ENCODE data around the gene NDUFS7. TPM values are rescaled to one million over a fixed set of nuclear protein-coding genes. Genes with fewer than 3 reads are reported as not detected.

The NDUFS7 gene
- total RNA-seq, 2 experiments from 2014 or later: 132 to 147 TPM

DNA sequence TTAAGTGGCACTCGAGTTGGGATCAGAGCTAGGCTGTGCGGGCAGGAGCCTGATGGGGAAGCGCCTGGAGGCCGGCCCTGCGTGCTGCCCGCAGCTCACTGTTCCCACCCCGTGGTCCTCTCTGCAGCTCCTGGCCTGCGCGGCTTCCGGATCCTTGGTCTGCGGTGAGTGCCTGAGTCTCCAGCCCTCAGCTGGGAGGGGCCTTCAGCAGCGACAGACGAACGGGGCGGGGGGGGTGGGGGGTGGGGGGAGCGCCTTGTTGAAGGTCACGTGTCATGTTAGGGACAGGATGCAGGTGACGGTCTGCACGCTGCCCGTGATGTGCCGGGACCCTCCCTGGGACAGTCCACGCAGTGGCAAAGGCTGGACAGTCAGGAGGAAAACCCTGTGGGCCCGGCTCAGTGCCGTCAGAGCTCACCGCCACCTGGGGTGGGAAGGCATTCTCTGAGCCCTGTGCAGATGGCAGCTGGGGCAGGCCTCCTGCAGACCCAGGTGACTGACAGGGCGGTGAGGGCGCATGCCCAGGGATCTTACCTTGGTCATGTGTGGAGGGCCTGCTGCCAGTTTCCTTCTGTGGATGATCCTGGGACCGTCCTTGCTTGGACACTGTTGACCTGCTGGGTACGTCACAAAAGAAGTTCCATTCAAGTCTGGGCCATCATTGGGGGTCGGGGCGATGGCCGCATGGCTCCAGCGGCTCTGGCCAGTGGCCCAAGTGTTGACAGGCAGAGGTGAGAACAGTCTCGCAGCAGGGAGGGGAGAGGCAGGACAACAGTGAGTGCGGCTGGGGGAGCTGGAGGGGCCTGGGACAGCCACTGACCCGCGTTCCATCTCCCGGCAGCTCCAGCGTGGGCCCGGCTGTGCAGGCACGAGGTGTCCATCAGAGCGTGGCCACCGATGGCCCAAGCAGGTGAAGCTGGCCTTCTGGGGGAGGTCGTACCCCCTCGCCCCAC, 4.3 kb downstream of the NDUFS7 start:
- Histone ChIP-seq H3K4me2 (ENCODE audit: low read length) (no peak overlapping the region), H4K20me1 (ENCODE audit: insufficient read depth, low read length) (no peaks in the 10 kb centered on the region), H3K36me3 (ENCODE audit: insufficient read depth, low read length) (peaks cover 52% of the 10 kb centered on the region), H3K79me2 (ENCODE audit: insufficient read depth, low read depth, low read length) (peaks cover 19% of the 10 kb centered on the region), H3K4me1 (ENCODE audit: insufficient read depth, low read length, poor library complexity, severe bottlenecking) (peaks cover 7% of the 10 kb centered on the region), H3K27ac (ENCODE audit: low read depth, low read length, poor library complexity, severe bottlenecking) (no peak overlapping the region), H3K4me3 (ENCODE audit: low read depth, low read length, poor library complexity, severe bottlenecking) (no peak overlapping the region), H3K9me3 (ENCODE audit: low read length) (no peaks in the 10 kb centered on the region), H3K9me2 (ENCODE audit: insufficient read depth, low read length) (no peaks in the 10 kb centered on the region), H2AFZ (ENCODE audit: low read length) (no peak overlapping the region)
- TF ChIP-seq, protein P1, sequence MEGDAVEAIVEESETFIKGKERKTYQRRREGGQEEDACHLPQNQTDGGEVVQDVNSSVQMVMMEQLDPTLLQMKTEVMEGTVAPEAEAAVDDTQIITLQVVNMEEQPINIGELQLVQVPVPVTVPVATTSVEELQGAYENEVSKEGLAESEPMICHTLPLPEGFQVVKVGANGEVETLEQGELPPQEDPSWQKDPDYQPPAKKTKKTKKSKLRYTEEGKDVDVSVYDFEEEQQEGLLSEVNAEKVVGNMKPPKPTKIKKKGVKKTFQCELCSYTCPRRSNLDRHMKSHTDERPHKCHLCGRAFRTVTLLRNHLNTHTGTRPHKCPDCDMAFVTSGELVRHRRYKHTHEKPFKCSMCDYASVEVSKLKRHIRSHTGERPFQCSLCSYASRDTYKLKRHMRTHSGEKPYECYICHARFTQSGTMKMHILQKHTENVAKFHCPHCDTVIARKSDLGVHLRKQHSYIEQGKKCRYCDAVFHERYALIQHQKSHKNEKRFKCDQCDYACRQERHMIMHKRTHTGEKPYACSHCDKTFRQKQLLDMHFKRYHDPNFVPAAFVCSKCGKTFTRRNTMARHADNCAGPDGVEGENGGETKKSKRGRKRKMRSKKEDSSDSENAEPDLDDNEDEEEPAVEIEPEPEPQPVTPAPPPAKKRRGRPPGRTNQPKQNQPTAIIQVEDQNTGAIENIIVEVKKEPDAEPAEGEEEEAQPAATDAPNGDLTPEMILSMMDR (conservative IDR thresholded peaks at IDR 0.05; ENCODE audit: low read length): no peak
- no peak for TF ChIP-seq EZH2phosphoT487 (IDR thresholded peaks at IDR 0.05; ENCODE audit: borderline replicate concordance, low read depth, low read length)
- ChIA-PET CTCF (ENCODE audit: unreplicated experiment) (no interaction called here), POLR2A (no interaction called here)
- no TSS peak for BruUV-seq (replicated peaks)
- intact Hi-C loops (cut with micrococcal nuclease; ENCODE audit: unreplicated experiment): no loop called here
- no peak for DNase-seq (ENCODE audit: low spot score)

DNA sequence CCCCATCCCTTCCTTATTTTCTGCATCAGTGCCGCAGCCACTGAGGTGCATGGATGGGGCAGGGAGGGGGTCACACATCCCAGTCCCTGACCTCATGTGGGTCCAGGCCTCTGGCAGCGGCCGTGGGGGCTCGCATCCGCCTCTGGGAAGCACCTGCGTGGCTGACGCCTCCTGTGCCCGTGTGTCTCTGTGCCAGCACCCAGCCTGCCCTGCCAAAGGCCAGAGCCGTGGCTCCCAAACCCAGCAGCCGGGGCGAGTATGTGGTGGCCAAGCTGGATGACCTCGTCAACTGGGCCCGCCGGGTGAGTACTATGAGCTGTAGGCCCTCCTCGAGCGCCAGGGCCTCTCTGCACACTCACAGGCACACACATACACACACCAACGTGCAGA, 4.9 kb downstream of the NDUFS7 start:
- H3K27ac ChIP-seq (ENCODE audit: low read depth, low read length, poor library complexity, severe bottlenecking): no peak overlapping the region
- H4K20me1 ChIP-seq (ENCODE audit: insufficient read depth, low read length): no peaks in the 10 kb centered on the region
- H3K4me2 ChIP-seq (ENCODE audit: low read length): no peak overlapping the region
- no peak for TF ChIP-seq EZH2phosphoT487 (IDR thresholded peaks at IDR 0.05; ENCODE audit: borderline replicate concordance, low read depth, low read length)
- TF ChIP-seq, protein P1 (conservative IDR thresholded peaks at IDR 0.05; ENCODE audit: low read length): no peak
- POLR2A ChIA-PET: no interaction called here
- CTCF ChIA-PET (ENCODE audit: unreplicated experiment): no interaction called here
- no peaks in the 10 kb centered on the region for H3K9me2 ChIP-seq (ENCODE audit: insufficient read depth, low read length)
- intact Hi-C loops (cut with micrococcal nuclease; ENCODE audit: unreplicated experiment): no loop called here
- DNase-seq (ENCODE audit: low spot score): no peak
- H3K9me3 ChIP-seq (ENCODE audit: low read length): no peaks in the 10 kb centered on the region
- H3K4me3 ChIP-seq (ENCODE audit: low read depth, low read length, poor library complexity, severe bottlenecking): no peak overlapping the region
- peaks cover 58% of the 10 kb centered on the region for H3K36me3 ChIP-seq (ENCODE audit: insufficient read depth, low read length)
- BruUV-seq (replicated peaks): no TSS peak
- H3K4me1 ChIP-seq (ENCODE audit: insufficient read depth, low read length, poor library complexity, severe bottlenecking): peaks cover 6% of the 10 kb centered on the region
- H2AFZ ChIP-seq (ENCODE audit: low read length): no peak overlapping the region
- peaks cover 19% of the 10 kb centered on the region for H3K79me2 ChIP-seq (ENCODE audit: insufficient read depth, low read depth, low read length)
